Activated CD4-positive, alpha-beta T cell treated with anti-CD3 and anti-CD28 coated beads for 24 hours (primary cell): Measurements from ENCODE around the gene SP9.

ENCODE experiments used
- DNase-seq, 2 donors: peaks; one replicate each; pipeline ENCODE4 v3.0.0-alpha.2; 2020; ENCODE audit warnings: low read depth in 2 of 2

Gene SP9

GRCh38 chr2:174333372-174334277 lies 1.1 kb upstream of the SP9 start:
- no peak for DNase-seq

- no peak for DNase-seq
These were observed 457 bp upstream of the SP9 start for GRCh38 chr2:174334278-174334715.

- no peak for DNase-seq
These were observed 667 bp downstream of the SP9 start for GRCh38 chr2:174335254-174335987.

GRCh38 chr2:174335988-174336500 lies 1.3 kb downstream of the SP9 start:
- no peak for DNase-seq

GRCh38 chr2:174336501-174337336 lies 2.0 kb downstream of the SP9 start:
- no peak for DNase-seq

GRCh38 chr2:174337337-174338146 lies 2.8 kb downstream of the SP9 start:
- DNase-seq: no peak

- DNase-seq: no peak
These were observed 3.4 kb downstream of the SP9 start for GRCh38 chr2:174338147-174338605.

- DNase-seq: no peak
These were observed 4.2 kb downstream of the SP9 start for GRCh38 chr2:174338671-174339560.

GRCh38 chr2:174339561-174340399 lies 5.0 kb downstream of the SP9 start:
- no peak for DNase-seq

GRCh38 chr2:174340400-174341292 lies 5.9 kb downstream of the SP9 start:
- DNase-seq: no peak

- peak; percentile 83 to 86 for DNase-seq
These were observed 6.7 kb downstream of the SP9 start for GRCh38 chr2:174341293-174341994.

- no peak for DNase-seq
These were observed 7.4 kb downstream of the SP9 start for GRCh38 chr2:174341995-174342685.

- no peak for DNase-seq
These were observed 8.1 kb downstream of the SP9 start for GRCh38 chr2:174342686-174343342.

GRCh38 chr2:174343343-174343622 lies 8.5 kb downstream of the SP9 start:
- no peak for DNase-seq

GRCh38 chr2:174343623-174344455 lies 9.1 kb downstream of the SP9 start:
- no peak for DNase-seq
